Parietal lobe (tissue), 2 donors: ENCODE measurements around the gene MRPS15. TPM values are rescaled to one million over a fixed set of nuclear protein-coding genes. Genes with fewer than 3 reads are reported as not detected.
A peak's percentile ranks its signal among the peaks of the same experiment; 100 is the strongest.

Experiments
- small RNA-seq: library from RNA; depleted of rRNA; stranded (forward); fragments of <200 nt; gene quantifications from one replicate; pipeline ENCODE3, GENCODE V24; 2014; ENCODE audit warnings: low replicate concordance
- total RNA-seq: library from RNA; depleted of rRNA; stranded (reverse); fragments of >200 nt; gene quantifications from one replicate; pipeline ENCODE4 v1.2.3, GENCODE V29; 2014

MRPS15 gene
- total RNA-seq: 20.7 TPM

DNA sequence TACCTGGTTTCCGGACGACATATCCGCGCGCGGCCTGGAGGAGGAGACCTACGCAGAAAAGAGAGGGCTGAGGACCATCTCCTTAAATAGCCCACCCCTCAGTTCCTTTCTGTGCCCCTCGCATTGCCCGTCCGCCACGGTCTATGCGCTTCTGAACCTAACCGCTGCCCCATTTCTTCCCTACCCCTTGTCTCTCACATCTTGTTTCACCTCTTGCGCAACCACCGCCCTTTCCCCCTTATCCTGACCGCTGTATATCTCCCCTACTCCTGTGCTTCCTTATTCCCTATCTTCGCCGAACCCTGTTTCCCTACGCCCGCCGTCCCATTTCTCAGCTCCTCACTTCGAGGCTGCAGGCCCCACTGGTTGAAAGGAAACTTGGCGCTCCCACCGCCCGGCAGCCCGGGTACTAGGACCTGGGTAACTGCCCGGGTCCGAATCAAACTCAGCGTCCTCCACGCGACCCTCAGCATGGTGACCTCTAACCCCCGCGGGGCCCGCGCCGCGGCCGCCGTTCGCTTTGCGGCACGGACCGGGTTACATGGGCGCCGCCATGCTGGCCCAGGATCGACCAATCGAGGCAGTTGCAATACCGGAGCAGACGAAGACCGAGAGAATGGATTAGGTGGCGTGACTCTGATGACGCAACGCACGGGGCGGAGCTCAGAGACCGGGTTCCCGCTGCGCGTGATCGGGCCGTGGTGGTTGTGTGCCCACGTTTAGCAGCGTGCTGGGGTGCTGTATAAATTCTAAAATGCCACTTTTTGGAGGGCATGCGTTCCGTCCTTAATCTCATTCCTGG lies at the start of gene MRPS15:
MRPS15 (minus strand) TSS at position 582 of the 802 bp plus-strand sequence; CDS start at position 473, 109 bp downstream.

DNA sequence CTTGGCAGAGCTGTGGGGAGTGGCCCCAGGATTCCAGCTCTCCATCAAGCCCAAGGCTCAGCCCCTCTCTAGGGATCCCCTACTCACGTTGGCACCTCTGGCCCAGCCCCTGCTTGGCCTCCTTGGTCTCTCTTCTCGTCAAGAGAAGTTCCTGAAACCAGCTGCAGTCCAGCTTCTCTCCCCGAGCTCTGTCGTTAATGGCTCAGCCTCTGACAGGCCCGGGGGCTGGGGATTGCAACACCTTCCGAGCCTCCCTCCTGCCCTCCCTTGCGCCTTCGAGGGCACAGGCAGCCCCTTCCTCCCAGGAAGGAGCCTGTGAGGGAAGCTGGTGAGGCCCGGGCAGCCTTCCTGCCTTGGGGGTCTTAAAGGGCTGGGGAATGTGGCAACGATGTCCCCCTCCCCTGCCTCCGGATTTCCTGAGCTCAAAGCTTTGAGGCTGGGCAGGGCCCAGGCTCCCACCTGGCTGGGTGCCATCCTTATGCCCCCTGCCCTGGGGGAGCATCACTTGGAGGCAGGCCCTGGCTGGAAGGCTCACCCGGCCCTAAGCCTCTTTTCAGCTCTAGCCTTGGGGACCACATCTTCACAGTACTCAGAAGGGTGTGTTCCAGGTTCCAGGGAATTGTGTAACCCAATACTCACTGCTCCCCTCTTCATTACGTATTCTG lies 18.7 kb upstream of the MRPS15 start, which contains the start of gene CSF3R:
CSF3R (minus strand) TSS at position 190 of the 665 bp plus-strand sequence. CDS start 3,417 bp downstream, outside the sequence.

DNA sequence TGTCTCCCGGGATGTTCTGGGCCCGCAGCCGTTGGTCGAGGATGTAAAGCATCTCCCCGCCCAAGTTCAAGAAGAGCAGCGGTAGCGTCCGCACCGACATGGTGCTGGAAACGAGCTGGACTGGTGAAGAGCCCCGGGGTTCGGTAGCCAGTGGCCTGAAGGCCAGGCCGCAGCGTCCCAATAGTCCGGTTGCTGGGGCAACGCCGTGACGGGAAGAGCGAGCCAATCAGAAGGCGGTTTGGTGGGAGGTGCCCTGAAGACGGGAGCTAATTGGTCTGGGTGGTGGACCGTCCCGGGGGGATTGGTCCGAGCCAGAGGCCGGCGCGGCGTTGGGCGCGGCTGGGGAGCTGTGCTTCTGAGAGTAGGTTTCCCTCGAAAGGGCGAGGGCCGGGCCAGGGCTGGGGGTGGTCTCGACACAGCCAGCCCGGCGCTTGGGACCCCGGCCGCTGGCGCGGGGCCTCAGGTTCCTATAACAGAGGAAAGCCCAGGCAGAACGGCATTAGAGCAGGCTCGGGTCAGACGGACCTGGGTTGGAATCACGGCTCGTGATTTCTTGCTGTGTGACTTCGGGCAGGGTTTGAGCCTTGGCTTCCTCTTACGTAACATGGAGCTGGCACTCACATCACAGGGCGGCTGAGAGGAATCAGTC lies 13.8 kb downstream of the MRPS15 start, which contains the start of gene OSCP1:
OSCP1 (minus strand) TSS at position 182 of the 649 bp plus-strand sequence; CDS start at position 100, 82 bp downstream.

Small RNAs within 50 kb of the gene (small RNA-seq; reads per million reads assigned to genes)
- gene SNORA63C: 0.61 reads per million, percentile 55 among the genes with 10 or more reads in this experiment

Other genes starting within 250 kb of the MRPS15 start
- 101 TPM for gene THRAP3, start 239.9 kb downstream of the MRPS15 start, total RNA-seq
- 4.7 TPM for gene SH3D21, start 158.0 kb downstream of the MRPS15 start, total RNA-seq
- 1.6 TPM for gene EVA1B, start 140.7 kb downstream of the MRPS15 start, total RNA-seq
- 15.0 TPM for gene STK40, start 78.5 kb downstream of the MRPS15 start, total RNA-seq
- 5.3 TPM for gene LSM10, start 66.5 kb downstream of the MRPS15 start, total RNA-seq
- gene OSCP1, start 13.9 kb downstream of the MRPS15 start, total RNA-seq: 23.5 TPM
- gene CSF3R, start 18.5 kb upstream of the MRPS15 start, total RNA-seq: 5.0 TPM